ENCODE measurements around the gene ITPR1.

ITPR1 gene

DNA sequence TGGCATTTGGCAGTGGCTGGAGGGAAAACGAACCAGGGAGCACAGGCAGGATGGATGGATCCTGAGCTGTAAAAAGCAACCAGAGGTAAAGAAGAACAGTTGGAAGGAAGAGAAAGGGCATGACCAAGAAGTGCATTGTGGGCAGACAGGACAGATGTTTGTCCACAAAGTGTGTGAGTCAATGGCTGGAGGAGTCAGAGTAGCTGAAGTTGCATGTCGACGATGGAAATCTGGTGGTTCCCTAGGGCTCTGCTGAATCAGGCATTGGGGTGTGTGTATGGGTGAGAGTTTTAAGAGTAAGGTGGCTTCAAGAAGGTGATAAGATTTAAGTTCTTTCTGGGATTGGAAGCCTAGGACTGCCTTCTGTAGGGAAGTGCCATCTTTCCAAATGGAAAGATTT, 272.1 kb downstream of the ITPR1 start:
- no peak for FAIRE-seq

- FAIRE-seq, result no peak
Measured at GRCh38 chr3:4766263-4766662, 273.1 kb downstream of the ITPR1 start.

GRCh38 chr3:4766716-4767499, 273.8 kb downstream of the ITPR1 start:
- no peak for FAIRE-seq

- no peak for FAIRE-seq
Measured at GRCh38 chr3:4768021-4768420, 274.9 kb downstream of the ITPR1 start.

DNA sequence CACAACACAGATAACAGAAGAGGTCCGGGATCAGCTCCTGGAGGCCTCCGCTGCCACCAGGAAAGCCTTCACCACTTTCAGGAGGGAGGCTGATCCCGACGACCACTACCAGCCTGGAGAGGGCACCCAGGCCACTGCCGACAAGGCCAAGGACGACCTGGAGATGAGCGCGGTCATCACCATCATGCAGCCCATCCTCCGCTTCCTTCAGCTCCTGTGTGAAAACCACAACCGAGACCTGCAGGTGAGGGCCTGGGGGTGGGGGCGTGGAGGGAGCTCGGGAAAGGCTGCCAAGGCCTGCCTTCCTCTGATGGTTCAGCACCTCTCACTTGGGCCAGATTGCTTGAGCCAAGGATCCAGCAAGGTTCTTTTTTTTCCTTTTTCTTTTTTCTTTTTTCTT, 275.4 kb downstream of the ITPR1 start:
- no peak for FAIRE-seq

DNA sequence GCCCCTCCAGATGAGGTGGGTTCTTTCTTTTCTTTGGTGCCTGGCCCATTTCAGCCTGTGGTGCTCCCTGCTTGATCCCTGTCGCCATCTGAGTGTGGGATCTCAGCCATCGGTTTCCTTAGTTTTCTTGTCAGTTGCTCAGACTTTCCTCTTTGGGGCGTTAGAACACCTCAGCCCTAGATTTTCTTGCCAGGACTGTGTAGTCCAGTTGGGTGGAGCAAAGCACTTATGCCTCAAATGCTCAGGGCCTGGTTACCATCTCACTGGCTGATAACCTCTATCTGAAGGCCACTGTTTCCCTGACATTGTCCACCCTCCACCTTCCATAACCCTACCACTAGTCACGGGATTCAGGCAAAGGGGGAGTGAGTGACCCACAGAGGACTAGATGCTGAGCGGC, 277.4 kb downstream of the ITPR1 start:
- no peak for FAIRE-seq

DNA sequence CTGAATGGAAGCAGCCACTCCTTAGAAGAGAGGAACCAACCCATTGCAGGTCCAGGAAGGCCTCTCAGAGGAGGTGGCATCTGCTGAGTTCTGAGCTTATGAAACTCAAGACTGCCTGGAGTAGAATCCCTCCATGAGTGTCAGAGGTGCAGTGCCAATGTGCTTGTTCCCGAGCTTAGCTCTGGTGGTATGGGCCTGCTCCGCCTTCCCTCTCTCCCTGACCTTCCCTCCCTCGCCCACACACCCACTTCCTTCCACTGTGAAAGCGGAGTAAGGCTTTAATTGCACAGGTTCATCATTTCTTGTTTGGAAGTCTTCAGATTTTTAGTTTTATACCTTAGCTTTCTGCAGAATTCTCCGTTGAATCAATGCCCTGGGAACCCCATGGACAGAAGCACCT, 278.1 kb downstream of the ITPR1 start:
- no peak for FAIRE-seq

GRCh38 chr3:4772171-4772804, 279.1 kb downstream of the ITPR1 start:
- no peak for FAIRE-seq

DNA sequence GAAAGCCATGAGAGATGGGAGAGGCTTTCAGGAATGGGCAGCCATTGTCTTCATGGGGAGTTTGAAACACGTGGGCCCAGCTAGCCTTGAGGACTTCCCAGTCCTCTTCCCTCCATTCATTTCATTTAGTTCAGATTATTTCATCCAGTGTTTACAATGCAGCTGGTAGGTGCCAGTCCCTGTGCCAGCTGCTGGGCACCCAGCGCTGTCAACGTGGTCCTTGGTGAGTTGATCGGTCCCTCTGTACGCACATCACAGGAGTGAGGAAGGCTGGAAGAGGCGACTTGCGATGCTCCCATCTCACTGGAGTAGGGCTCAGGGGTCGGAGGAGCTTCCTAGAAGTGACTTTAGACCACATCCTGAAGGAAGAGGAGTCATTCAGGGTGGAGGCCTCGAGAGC, 279.7 kb downstream of the ITPR1 start:
- no peak for FAIRE-seq

DNA sequence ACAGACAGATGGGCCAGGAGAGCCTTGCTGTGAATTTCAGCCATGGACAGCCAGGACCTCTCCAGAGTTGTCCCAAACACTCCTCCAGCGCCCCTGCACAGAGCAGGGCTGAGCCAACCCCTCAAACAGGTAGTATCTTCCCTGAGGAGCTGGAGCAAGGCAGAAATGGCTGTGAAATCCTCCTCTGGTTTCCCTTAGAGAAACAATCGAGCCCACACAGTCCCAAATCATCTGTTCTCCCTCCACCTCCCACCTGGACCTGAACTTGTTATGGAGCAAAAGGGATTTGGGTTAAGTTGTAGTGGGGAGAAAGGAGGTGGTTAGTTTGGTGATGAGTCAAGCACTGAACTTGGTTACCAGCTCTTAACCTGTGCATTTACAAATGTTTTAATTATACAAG, 280.4 kb downstream of the ITPR1 start:
- no peak for FAIRE-seq

- FAIRE-seq, result no peak
Measured at GRCh38 chr3:4774531-4774930, 281.4 kb downstream of the ITPR1 start.

DNA sequence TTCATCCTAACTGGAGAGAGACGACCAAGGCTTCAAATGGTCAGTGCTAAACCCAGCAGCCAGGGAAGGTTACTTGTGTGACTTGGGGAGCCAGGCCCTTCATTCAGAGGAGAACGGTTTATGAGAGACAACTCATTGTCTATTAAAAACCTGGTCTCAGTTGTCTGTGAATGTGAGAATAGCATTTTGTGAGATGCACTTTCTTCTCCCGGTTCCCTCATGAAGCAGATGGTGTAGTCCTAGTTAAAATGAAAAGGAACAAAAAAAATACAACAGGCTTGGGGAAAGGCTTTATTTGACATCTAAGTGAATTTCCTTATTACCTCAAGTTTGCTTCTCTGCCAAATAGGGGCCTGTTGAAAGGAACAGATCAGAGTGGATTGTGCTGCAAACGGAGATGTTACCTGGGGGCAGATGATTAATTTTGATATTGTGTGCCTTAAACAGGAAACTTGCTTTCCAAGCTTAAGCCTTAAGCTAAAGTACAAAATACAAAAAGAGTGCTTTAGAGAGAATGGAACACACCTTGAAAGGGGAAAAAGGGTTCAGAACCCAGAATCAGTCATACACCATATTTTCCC, 283.3 kb downstream of the ITPR1 start:
- no peak for FAIRE-seq

DNA sequence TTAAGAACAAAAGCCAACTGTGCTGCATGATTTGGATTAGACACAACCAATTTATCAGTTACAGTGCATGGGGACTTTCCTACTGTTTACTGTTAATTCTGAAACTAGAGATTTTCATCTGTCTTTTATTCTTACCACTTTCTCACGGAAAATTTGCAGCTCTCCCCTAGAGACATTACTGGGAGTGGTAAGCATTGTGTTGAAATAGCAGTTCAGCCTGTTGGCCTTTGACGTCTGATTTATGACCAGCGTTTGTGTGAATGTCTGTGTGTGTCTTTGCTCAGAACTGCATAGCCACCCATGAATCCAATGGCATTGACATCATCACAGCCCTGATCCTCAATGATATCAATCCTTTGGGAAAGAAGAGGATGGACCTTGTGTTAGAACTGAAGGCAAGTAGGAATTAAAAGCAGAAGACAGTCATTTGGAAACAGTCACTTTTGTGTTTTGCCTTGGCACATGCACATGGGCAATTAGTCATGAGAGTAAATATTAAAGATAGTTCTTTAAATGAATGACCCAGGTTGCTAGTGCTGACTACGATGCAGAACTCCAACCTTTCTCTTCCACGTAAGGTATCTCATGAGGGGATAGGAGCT, 283.9 kb downstream of the ITPR1 start:
- no peak for FAIRE-seq

DNA sequence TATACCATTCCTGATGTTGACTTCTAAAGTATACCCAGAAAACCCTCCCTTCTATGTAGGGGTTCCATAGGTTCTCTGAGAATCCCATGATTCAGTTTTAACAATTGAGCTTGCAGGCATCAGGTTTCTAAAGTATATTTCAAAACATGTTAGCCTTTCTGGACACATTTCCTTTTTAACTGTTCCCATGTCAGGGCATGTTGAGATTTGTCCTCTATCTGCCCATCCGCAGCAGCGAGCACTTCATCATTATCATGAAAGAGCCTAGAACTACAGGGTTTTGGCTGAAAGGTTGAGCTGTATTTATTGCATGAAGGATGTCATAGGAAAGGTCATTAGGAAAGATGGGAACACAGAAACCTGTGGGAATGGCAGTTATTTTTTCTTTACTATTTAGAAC, 285.0 kb downstream of the ITPR1 start:
- no peak for FAIRE-seq

GRCh38 chr3:4778740-4779139, 285.6 kb downstream of the ITPR1 start:
- FAIRE-seq, result no peak

DNA sequence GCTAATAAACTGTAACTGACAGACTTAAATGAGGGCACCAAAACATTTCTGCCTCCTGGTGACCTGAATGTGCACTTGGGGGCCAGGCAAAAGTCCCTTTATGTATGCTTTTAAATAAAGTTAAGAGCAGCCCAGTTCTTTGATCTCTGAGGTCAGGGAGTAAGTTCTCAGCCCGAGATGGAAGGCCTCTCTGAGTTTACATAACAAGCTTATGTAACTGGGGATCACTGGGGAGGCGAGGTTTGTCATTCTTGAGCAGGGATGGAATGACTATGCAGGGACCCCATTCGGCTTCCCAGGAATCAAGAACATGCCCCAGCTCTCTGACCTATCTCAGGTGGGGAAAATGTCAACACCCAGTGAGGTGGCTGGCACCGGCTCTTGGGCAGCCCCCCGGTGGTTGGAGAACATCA, 287.4 kb downstream of the ITPR1 start:
- FAIRE-seq, result no peak

GRCh38 chr3:4782095-4782494, 288.9 kb downstream of the ITPR1 start:
- FAIRE-seq, result no peak

DNA sequence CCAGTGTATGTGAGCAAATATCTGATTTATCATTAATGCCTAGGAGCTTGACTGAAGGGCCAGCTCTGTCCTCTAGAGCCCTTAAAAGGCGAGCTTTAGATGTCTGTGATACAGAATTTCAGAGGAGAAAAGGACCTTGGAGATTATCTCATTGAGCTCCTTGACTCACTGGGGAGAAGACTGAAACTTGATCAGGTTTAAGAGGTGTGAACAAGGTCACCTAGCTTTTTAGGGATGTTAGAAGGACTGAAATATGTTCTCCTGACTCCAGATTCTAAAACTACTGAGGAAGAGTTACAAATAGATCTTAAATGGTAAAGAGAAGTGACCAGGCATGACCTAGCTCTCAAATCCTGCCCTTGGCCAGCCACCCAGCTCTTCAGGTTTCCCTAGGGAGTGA, 292.4 kb downstream of the ITPR1 start:
- FAIRE-seq, result no peak

DNA sequence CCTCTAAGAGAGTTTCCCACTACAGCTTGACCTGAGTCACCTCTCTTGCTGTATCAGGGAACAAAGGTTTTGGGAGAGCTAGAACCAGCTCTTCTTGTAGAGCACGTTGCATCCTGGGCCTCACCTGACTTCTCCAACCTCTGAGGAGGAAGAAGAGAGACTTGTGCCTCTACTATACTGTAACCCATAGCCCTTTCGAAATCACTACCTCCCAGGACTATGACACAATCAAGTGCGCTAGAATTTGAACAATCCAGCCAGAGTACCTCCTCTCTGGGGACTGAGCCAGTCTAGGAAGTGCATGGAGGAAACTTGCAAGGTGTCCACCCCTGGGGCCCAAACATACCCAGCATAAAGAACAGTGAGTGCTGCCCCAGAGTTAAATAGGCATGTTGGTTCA, 293.3 kb downstream of the ITPR1 start:
- FAIRE-seq, result no peak

GRCh38 chr3:4791358-4791757, 298.2 kb downstream of the ITPR1 start:
- no peak for FAIRE-seq

- FAIRE-seq, result no peak
Measured at GRCh38 chr3:4793311-4793710, 300.2 kb downstream of the ITPR1 start.

DNA sequence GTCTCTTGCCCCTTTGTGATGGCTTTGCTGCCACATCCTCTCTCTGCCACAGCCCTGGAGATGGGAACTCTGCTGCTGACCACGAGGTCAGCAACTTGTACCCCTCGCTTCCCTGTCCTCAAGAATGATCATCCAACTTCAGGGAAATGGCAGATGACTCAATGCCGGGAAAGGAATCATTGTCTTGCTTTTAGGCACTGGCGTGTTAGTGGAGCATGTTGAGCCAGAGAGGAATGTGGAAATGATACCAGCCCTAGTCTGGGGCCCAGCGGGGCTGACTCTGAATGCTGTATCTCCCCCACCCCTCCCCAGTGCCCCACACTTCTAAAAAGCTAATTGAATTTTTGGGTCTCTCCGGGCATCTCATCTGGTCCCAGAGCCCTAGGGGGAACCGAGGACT, 301.2 kb downstream of the ITPR1 start:
- FAIRE-seq, result no peak

- FAIRE-seq, result no peak
Measured at GRCh38 chr3:4794798-4795197, 301.6 kb downstream of the ITPR1 start.

DNA sequence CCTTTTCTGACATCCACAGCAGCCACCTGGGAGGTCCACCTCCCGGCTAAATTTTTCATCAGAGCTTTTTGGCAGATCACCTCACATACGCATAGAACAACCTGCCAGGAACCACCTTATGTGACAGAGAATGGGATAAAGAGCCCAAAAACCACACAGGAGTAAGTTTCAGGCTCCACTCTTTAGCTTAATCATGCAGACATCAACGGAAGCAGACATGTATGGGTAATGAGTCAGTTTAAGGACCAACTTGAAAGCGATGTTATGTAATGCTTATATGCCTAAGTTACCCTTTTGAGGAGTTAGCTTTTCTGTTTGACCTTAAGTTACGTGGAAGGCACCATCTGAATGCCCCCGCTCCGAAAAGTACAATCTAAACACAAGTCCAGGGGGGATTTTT, 302.8 kb downstream of the ITPR1 start:
- FAIRE-seq, result no peak
